Measurements from ENCODE around the gene CNIH3. TPM values are rescaled to one million over a fixed set of nuclear protein-coding genes. Genes with fewer than 3 reads are reported as not detected.

Gene CNIH3
- polyA plus RNA-seq, 4 donors = 10.0 to 12.8 (median 11.3) TPM

GRCh38 chr1:224736619-224737352 is 120.7 kb downstream of the CNIH3 start:
- no peak for DNase-seq (ENCODE audit: low read depth in 4 of 4, low spot score in 2 of 4)

- DNase-seq (ENCODE audit: low read depth in 4 of 4, low spot score in 2 of 4) = no peak
Observed at GRCh38 chr1:224737353-224737727, 121.2 kb downstream of the CNIH3 start.

GRCh38 chr1:224739303-224739996 is 123.3 kb downstream of the CNIH3 start:
- no peak for DNase-seq (ENCODE audit: low read depth in 4 of 4, low spot score in 2 of 4)

GRCh38 chr1:224739997-224740684 is 124.0 kb downstream of the CNIH3 start:
- DNase-seq (ENCODE audit: low read depth in 4 of 4, low spot score in 2 of 4) = no peak

GRCh38 chr1:224740685-224741052 is 124.6 kb downstream of the CNIH3 start:
- DNase-seq (ENCODE audit: low read depth in 4 of 4, low spot score in 2 of 4) = no peak

- DNase-seq (ENCODE audit: low read depth in 4 of 4, low spot score in 2 of 4) = no peak
Observed at GRCh38 chr1:224742349-224742748, 126.2 kb downstream of the CNIH3 start.

- no peak for DNase-seq (ENCODE audit: low read depth in 4 of 4, low spot score in 2 of 4)
Observed at GRCh38 chr1:224743608-224744164, 127.6 kb downstream of the CNIH3 start.

- no peak for DNase-seq (ENCODE audit: low read depth in 4 of 4, low spot score in 2 of 4)
Observed at GRCh38 chr1:224744521-224744920, 128.4 kb downstream of the CNIH3 start.

GRCh38 chr1:224745394-224745793 is 129.3 kb downstream of the CNIH3 start:
- DNase-seq (ENCODE audit: low read depth in 4 of 4, low spot score in 2 of 4) = no peak

GRCh38 chr1:224745924-224746323 is 129.8 kb downstream of the CNIH3 start:
- no peak for DNase-seq (ENCODE audit: low read depth in 4 of 4, low spot score in 2 of 4)

GRCh38 chr1:224747578-224747977 is 131.5 kb downstream of the CNIH3 start:
- DNase-seq (ENCODE audit: low read depth in 4 of 4, low spot score in 2 of 4) = no peak

- DNase-seq (ENCODE audit: low read depth in 4 of 4, low spot score in 2 of 4) = no peak
Observed at GRCh38 chr1:224749916-224750315, 133.8 kb downstream of the CNIH3 start.

- no peak for DNase-seq (ENCODE audit: low read depth in 4 of 4, low spot score in 2 of 4)
Observed at GRCh38 chr1:224751624-224752311, 135.7 kb downstream of the CNIH3 start.

- DNase-seq (ENCODE audit: low read depth in 4 of 4, low spot score in 2 of 4) = no peak
Observed at GRCh38 chr1:224753491-224753890, 137.4 kb downstream of the CNIH3 start.

- DNase-seq (ENCODE audit: low read depth in 4 of 4, low spot score in 2 of 4) = no peak
Observed at GRCh38 chr1:224755586-224755985, 139.5 kb downstream of the CNIH3 start.

- DNase-seq (ENCODE audit: low read depth in 4 of 4, low spot score in 2 of 4) = no peak
Observed at GRCh38 chr1:224757508-224757907, 141.4 kb downstream of the CNIH3 start.

GRCh38 chr1:224759135-224759534 is 143.0 kb downstream of the CNIH3 start:
- no peak for DNase-seq (ENCODE audit: low read depth in 4 of 4, low spot score in 2 of 4)

- DNase-seq (ENCODE audit: low read depth in 4 of 4, low spot score in 2 of 4) = no peak
Observed at GRCh38 chr1:224759681-224760091, 143.6 kb downstream of the CNIH3 start.

GRCh38 chr1:224760163-224760562 is 144.0 kb downstream of the CNIH3 start:
- DNase-seq (ENCODE audit: low read depth in 4 of 4, low spot score in 2 of 4) = no peak

- no peak for DNase-seq (ENCODE audit: low read depth in 4 of 4, low spot score in 2 of 4)
Observed at GRCh38 chr1:224761245-224761644, 145.1 kb downstream of the CNIH3 start.

- no peak for DNase-seq (ENCODE audit: low read depth in 4 of 4, low spot score in 2 of 4)
Observed at GRCh38 chr1:224762046-224762445, 145.9 kb downstream of the CNIH3 start.
